Testis (tissue), 2 donors: Measurements from ENCODE around the gene COQ8A.

Experiments used
- CTCF ChIP-seq, 3 experiments: fragments of 450-650 bp in 2 of 3; fragments of 200-600 bp in 1 of 3; sonication (generic) in 1 of 3; IDR thresholded peaks; one replicate each; pipeline ENCODE4 v1.5.1; 2016 to 2019; ENCODE audit warnings: antibody characterized with exemption in 3 of 3, mild to moderate bottlenecking in 2 of 3, moderate library complexity in 1 of 3
- POLR2A ChIP-seq: fragments of 450-650 bp; IDR thresholded peaks from one replicate; pipeline ENCODE4 v1.6.1; 2017; ENCODE audit warnings: antibody characterized with exemption, mild to moderate bottlenecking, moderate library complexity

GRCh38 chr1:226934483-226935237 lies 5.4 kb upstream of the COQ8A start:
- TF ChIP-seq CTCF (IDR thresholded peaks at IDR 0.05) (no peak), POLR2A (no peak)
